ENCODE results near the gene TP53RK.

The TP53RK gene

GRCh38 chr20:46637427-46638133 lies 51.7 kb downstream of the TP53RK start:
- DNase-seq = no peak

- DNase-seq = no peak
These were observed 52.2 kb downstream of the TP53RK start for GRCh38 chr20:46637020-46637419.

- DNase-seq = no peak
These were observed 52.7 kb downstream of the TP53RK start for GRCh38 chr20:46636514-46636913.

- DNase-seq = no peak
These were observed 53.6 kb downstream of the TP53RK start for GRCh38 chr20:46635514-46636136.

GRCh38 chr20:46634528-46634927 lies 54.7 kb downstream of the TP53RK start:
- DNase-seq = no peak

Measured in NCI-H2171 treated with DMSO at 0.1 percent for 48 hours (cell line).